PC-9 (cell line): ENCODE results near the gene SLC43A3. TPM values are rescaled to one million over a fixed set of nuclear protein-coding genes. Genes with fewer than 3 reads are reported as not detected.

Experiments
- BruUV-seq: library from RNA; stranded (reverse); fragments of 400-500 nt; replicated peaks from 2 replicates; lab custom pipeline; 2021; lab: Mats Ljungman, UMichigan
- CTCF ChIA-PET: fragments of 300-600 bp; sonication (Branson Sonifier 250); formaldehyde crosslinking; loops from one replicate; lab custom pipeline; 2022; ENCODE audit warnings: antibody characterized with exemption; lab: Charles Lee
- POLR2A ChIA-PET: fragments of 300-600 bp; sonication (Branson Sonifier 250); formaldehyde crosslinking; loops from one replicate; lab custom pipeline; 2022; ENCODE audit warnings: antibody characterized with exemption; ENCODE audit not compliant: unreplicated experiment; lab: Charles Lee
- DNase-seq, 2 experiments: peaks; one replicate each; pipeline versions ENCODE4 v3.0.0 to v3.0.0-alpha.2; 2015 to 2022; ENCODE audit warnings: mixed read lengths in 1 of 2
- H2AFZ ChIP-seq: fragments of 200-600 bp; sonication (generic); 2 replicates; pipeline ENCODE4 v1.8.1; 2017; ENCODE audit warnings: antibody characterized with exemption
- H3F3A ChIP-seq: fragments of 200-600 bp; sonication (generic); 2 replicates; pipeline ENCODE4 v1.8.1; 2017; ENCODE audit warnings: antibody characterized with exemption, mild to moderate bottlenecking, low read depth; ENCODE audit not compliant: insufficient read depth
- H3K27ac ChIP-seq: fragments of 200-600 bp; sonication (generic); 2 replicates; pipeline ENCODE4 v1.6.1; 2016; ENCODE audit warnings: mixed run types
- H3K27me3 ChIP-seq: fragments of 200-600 bp; sonication (generic); 2 replicates; pipeline ENCODE4 v1.6.1; 2016; ENCODE audit warnings: low read depth, mixed run types; ENCODE audit not compliant: insufficient read depth
- H3K36me3 ChIP-seq: fragments of 200-600 bp; sonication (generic); 2 replicates; pipeline ENCODE4 v1.6.1; 2016; ENCODE audit warnings: low read depth, mixed run types
- H3K4me1 ChIP-seq: fragments of 200-600 bp; sonication (generic); replicated peaks from 2 replicates; pipeline ENCODE4 v1.6.1; 2016; ENCODE audit warnings: mixed run types; ENCODE audit not compliant: insufficient read depth
- H3K4me2 ChIP-seq: fragments of 200-600 bp; sonication (generic); 2 replicates; pipeline ENCODE4 v1.6.1; 2017; ENCODE audit warnings: mixed run types
- H3K4me3 ChIP-seq: fragments of 200-600 bp; sonication (generic); 2 replicates; pipeline ENCODE4 v1.6.1; 2016; ENCODE audit warnings: mixed run types
- H3K79me2 ChIP-seq: fragments of 200-600 bp; sonication (generic); 2 replicates; pipeline ENCODE4 v1.6.1; 2017; ENCODE audit warnings: low read depth, mixed run types
- H3K9me2 ChIP-seq: fragments of 200-600 bp; sonication (generic); 2 replicates; pipeline ENCODE4 v1.8.1; 2017; ENCODE audit warnings: mild to moderate bottlenecking; ENCODE audit not compliant: insufficient read depth
- H3K9me3 ChIP-seq: fragments of 200-600 bp; sonication (generic); 2 replicates; pipeline ENCODE4 v1.8.1; 2016; ENCODE audit warnings: low read depth; ENCODE audit not compliant: insufficient read depth
- H4K20me1 ChIP-seq: fragments of 200-600 bp; sonication (generic); 2 replicates; pipeline ENCODE4 v1.8.1; 2017; ENCODE audit not compliant: insufficient read depth
- CTCF ChIP-seq: fragments of 200-600 bp; sonication (generic); conservative IDR thresholded peaks from 2 replicates; pipeline ENCODE4 v1.6.1; 2017; ENCODE audit warnings: mixed run types, antibody characterized with exemption, mild to moderate bottlenecking, moderate library complexity
- EZH2 ChIP-seq: fragments of 200-600 bp; sonication (generic); IDR thresholded peaks from 2 replicates; pipeline ENCODE4 v1.8.0; 2017; ENCODE audit warnings: antibody characterized with exemption, low read depth
- intact Hi-C: fragments of 100-400 bp; cut with micrococcal nuclease; formaldehyde crosslinking; loops from one replicate; pipeline ENCODE4 v1.10.0; 2022; ENCODE audit not compliant: unreplicated experiment
- total RNA-seq: library from RNA; stranded (reverse); gene quantifications from 2 replicates; pipeline ENCODE4 v1.2.3, GENCODE V29; 2021

SLC43A3 gene
- total RNA-seq, 1 experiment from 2014 or later = 41.3 TPM

DNA sequence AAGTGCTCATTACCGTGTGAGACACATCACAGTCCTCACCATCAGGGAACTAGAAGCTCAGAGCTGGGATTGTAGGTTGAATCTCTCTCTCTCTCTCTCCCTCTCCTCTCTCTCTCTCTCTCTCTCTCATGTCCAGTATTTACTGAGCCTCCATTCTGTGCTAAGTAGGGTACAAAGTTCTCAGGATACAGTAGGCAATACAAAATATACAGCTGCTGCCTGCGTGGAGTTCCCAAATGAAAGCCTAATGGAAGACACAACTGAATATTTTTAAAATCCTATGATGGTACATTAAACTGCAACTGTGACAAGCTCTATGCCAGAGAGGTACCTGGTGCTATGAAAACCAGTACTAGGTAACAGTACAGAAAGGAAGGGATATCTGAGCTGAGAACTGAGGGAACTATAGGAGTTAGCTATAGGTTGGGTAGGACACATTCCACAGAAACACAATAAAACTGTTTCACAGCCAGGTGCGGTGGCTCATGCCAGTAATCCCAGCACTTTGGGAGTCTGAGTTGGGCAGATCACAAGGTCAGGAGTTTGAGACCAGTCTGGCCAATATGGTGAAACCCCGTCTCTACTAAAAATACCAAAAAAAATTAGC, 26.8 kb downstream of the SLC43A3 start:
- POLR2A ChIA-PET = no interaction called here
- Histone ChIP-seq H4K20me1 (no peaks in the 10 kb centered on the region), H3K36me3 (no peaks in the 10 kb centered on the region), H3K9me2 (no peaks in the 10 kb centered on the region), H3K4me1 (peaks cover 18% of the 10 kb centered on the region), H3K9me3 (no peaks in the 10 kb centered on the region), H3K27me3 (peaks cover 23% of the 10 kb centered on the region; the same call in 1 of the 2 replicates), H2AFZ (no peak overlapping the region), H3F3A (peaks cover 19% of the 10 kb centered on the region), H3K4me2 (no peak overlapping the region), H3K4me3 (no peak overlapping the region), H3K79me2 (no peaks in the 10 kb centered on the region), H3K27ac (no peak overlapping the region)
- TF ChIP-seq EZH2 (no peak), CTCF (no peak)
- CTCF ChIA-PET = interaction anchor here (0.6 to 0.7 kb wide), 3 partner anchors 40 to 1772 kb away, joined by 3 to 4 read pairs (median 3); partner anchors contain the start of gene DTX4
- intact Hi-C loops = no loop called here
- peak in 1 of 2 experiments; percentile 21 for DNase-seq
- no TSS peak for BruUV-seq

GRCh38 chr11:57399221-57399620, 27.7 kb downstream of the SLC43A3 start:
- BruUV-seq = no TSS peak
- POLR2A ChIA-PET = no interaction called here
- H4K20me1 ChIP-seq = no peaks in the 10 kb centered on the region
- no peak for TF ChIP-seq EZH2
- TF ChIP-seq CTCF = no peak
- H2AFZ ChIP-seq = no peak overlapping the region
- H3K4me1 ChIP-seq = peaks cover 18% of the 10 kb centered on the region
- no peak overlapping the region for H3K4me3 ChIP-seq
- CTCF ChIA-PET = interaction anchor here (0.6 kb wide), 1 partner anchor 1773 kb away, joined by 3 read pairs; the partner anchor contains the start of gene DTX4
- no peak overlapping the region for H3K27ac ChIP-seq
- DNase-seq = peak in 1 of 2 experiments; percentile 30
- intact Hi-C loops = no loop called here
- H3K36me3 ChIP-seq = no peaks in the 10 kb centered on the region
- H3K27me3 ChIP-seq = peaks cover 31% of the 10 kb centered on the region
- H3K79me2 ChIP-seq = no peaks in the 10 kb centered on the region
- H3K9me3 ChIP-seq = no peaks in the 10 kb centered on the region
- peaks cover 15% of the 10 kb centered on the region for H3F3A ChIP-seq
- H3K4me2 ChIP-seq = no peak overlapping the region
- H3K9me2 ChIP-seq = no peaks in the 10 kb centered on the region

DNA sequence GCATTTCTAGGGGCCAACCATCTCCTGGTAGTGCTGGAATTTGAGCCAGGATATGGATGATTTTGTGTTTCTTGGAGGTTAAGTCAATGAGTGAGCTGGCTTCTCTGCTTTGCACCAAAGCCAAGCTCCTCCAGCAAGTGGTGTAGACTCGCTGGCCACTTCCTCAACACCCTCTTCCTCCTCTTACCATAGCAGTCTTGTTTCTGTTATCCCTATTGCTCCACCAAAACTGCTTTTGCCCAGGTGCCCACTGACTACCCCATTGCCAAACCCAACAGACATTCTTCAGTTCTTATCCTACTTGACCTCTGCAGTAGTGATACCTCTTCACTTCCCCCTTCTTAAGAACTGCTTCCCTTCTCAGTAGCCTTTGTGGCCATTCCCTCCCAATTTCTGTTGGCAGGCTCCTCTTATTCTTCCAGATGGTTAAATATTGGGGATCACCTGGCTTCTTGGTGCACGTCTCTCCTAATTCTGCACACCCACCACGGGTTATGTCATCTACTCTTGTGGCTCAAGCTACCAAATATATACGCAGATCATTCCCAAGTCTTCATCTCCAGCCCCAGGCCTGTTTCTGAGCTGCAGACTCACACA, 29.4 kb downstream of the SLC43A3 start:
- no peaks in the 10 kb centered on the region for H3K36me3 ChIP-seq
- H3F3A ChIP-seq = peaks cover 7% of the 10 kb centered on the region; the same call in 1 of the 2 replicates
- peak in 1 of 2 experiments; percentile 28 for DNase-seq
- ChIA-PET POLR2A (no interaction called here), CTCF (interaction anchor here (0.7 kb wide), 1 partner anchor 668 kb away, joined by 3 read pairs; no protein-coding TSS in a partner anchor)
- no TSS peak for BruUV-seq
- H3K4me1 ChIP-seq = peaks cover 11% of the 10 kb centered on the region
- no peak overlapping the region for H3K4me2 ChIP-seq
- no peak overlapping the region for H3K4me3 ChIP-seq
- intact Hi-C loops = no loop called here
- no peaks in the 10 kb centered on the region for H3K79me2 ChIP-seq
- no peaks in the 10 kb centered on the region for H3K9me3 ChIP-seq
- TF ChIP-seq CTCF = no peak
- no peak for TF ChIP-seq EZH2
- peaks cover 49% of the 10 kb centered on the region for H3K27me3 ChIP-seq
- H3K9me2 ChIP-seq = no peaks in the 10 kb centered on the region
- H2AFZ ChIP-seq = no peak overlapping the region
- H4K20me1 ChIP-seq = no peaks in the 10 kb centered on the region
- no peak overlapping the region for H3K27ac ChIP-seq
